NT2/D1 (cell line): ENCODE measurements around the gene LRRC8E.

Experiments used
- SUZ12 ChIP-seq: IDR thresholded peaks from 2 replicates; pipeline ENCODE4 v1.6.1; 2011; ENCODE audit not compliant: insufficient read length, insufficient read depth; ENCODE audit errors: extremely low read depth
- YY1 ChIP-seq: IDR thresholded peaks from 2 replicates; pipeline ENCODE4 v1.6.1; 2011; ENCODE audit not compliant: insufficient read length, insufficient read depth
- ZNF274 ChIP-seq: IDR thresholded peaks from 2 replicates; pipeline ENCODE4 v1.6.1; 2011; ENCODE audit warnings: mild to moderate bottlenecking, low read depth, low read length

DNA sequence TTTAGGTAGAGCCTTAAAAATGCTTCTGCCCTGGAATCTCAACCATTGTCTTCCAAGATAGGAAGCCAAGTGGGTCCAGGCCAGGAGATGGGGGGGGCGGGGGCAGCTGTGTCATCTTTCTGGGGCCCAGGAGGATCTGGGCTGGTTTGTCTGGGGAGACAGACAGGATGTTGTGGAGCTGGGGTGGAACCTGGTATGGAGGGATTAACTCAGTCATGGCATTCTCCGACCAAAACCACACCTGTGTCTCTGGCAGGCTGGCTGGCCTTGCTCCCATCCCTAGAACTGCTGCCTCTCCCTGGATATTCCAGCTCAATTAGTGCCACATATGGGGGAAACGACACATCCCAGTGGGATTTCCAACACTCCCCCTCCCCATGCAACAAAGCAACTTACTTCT, 12.6 kb downstream of the LRRC8E start:
- TF ChIP-seq ZNF274 (no peak), YY1 (no peak), SUZ12 (no peak)
